Limb (tissue), 2 donors: Measurements from ENCODE around the gene CHCHD6.
A peak's percentile ranks its signal among the peaks of the same experiment; 100 is the strongest.

Experiments used
- DNase-seq, 2 donors: peaks; one replicate each; pipeline ENCODE4 v3.0.0-alpha.2; 2016; ENCODE audit errors: extremely low spot score in 2 of 2

Gene CHCHD6

GRCh38 chr3:126743350-126743749, 39.3 kb downstream of the CHCHD6 start:
- no peak for DNase-seq

GRCh38 chr3:126743781-126744180, 39.7 kb downstream of the CHCHD6 start:
- no peak for DNase-seq

GRCh38 chr3:126745760-126746394, 41.8 kb downstream of the CHCHD6 start:
- no peak for DNase-seq

GRCh38 chr3:126746395-126747177, 42.5 kb downstream of the CHCHD6 start:
- DNase-seq: no peak

- DNase-seq: no peak
Observed at GRCh38 chr3:126747768-126748167, 43.7 kb downstream of the CHCHD6 start.

GRCh38 chr3:126748701-126749546, 44.9 kb downstream of the CHCHD6 start:
- no peak for DNase-seq

DNA sequence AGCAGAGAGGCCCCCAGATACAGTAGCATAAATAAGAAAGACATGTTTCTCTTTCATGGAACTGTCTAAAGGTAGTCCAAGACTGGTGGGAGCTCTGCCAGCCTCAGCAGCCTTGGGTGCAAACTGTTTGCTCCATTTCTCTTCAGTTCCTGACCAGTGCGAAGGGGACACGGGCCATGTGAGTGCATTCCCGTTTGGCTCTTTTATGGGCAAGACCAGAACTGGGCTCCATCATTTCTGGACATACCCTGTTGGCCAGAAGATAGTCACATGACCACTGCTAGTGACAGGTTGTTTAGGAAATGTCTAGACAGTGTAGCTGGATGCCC, 45.5 kb downstream of the CHCHD6 start:
- DNase-seq: no peak

GRCh38 chr3:126749931-126750755, 46.1 kb downstream of the CHCHD6 start:
- DNase-seq: no peak

DNA sequence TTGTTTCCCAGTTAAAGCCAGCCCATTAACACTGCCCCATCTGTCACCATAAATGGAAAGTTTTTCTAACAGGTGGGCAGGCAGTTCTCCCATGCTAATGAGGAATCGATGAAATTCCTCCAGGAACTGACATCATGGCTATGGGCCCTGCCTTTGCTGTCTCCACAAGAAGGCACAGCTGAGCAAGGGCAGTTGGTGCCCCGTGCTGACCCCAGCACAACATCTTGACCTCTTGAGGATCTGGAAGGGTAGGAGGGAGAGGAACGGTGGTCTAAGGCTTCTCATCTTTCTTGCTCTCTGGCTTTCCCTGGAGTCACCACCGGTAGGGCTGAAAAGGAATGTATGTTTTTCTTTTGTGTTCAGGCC, 46.7 kb downstream of the CHCHD6 start:
- DNase-seq: no peak

DNA sequence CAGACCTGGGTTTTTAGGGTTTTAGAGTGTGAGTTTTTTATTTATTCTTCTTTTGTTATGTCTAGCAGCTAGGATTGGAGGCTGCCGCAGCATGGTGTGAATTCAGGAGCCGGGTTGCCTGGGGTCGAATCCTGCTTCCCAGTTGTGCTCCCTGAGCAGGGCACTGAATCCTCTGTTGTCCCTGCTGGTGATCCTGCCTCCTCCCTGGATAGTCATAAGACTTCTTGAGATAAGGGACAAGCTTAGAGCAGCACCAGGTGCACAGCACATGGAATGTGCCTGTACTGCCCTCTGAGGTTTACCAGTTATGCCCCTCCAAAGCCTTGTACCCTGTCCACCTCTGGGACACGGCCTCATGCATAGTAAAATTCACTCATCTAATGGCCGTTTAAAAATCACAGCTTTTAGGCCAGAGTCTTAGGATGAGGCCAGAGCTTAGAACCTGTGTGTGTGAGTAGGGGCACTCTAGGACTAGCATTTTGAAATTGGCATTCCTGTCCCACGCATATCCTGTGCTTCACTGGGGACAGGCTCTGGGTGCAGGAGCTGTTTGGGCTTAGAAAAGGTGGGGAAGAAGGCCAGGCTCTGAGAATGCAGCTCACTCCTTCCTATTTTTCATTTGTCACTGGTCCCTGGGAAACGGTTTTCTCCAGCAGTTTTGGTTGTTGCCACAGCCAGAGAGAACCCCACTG, 47.7 kb downstream of the CHCHD6 start:
- DNase-seq: no peak

DNA sequence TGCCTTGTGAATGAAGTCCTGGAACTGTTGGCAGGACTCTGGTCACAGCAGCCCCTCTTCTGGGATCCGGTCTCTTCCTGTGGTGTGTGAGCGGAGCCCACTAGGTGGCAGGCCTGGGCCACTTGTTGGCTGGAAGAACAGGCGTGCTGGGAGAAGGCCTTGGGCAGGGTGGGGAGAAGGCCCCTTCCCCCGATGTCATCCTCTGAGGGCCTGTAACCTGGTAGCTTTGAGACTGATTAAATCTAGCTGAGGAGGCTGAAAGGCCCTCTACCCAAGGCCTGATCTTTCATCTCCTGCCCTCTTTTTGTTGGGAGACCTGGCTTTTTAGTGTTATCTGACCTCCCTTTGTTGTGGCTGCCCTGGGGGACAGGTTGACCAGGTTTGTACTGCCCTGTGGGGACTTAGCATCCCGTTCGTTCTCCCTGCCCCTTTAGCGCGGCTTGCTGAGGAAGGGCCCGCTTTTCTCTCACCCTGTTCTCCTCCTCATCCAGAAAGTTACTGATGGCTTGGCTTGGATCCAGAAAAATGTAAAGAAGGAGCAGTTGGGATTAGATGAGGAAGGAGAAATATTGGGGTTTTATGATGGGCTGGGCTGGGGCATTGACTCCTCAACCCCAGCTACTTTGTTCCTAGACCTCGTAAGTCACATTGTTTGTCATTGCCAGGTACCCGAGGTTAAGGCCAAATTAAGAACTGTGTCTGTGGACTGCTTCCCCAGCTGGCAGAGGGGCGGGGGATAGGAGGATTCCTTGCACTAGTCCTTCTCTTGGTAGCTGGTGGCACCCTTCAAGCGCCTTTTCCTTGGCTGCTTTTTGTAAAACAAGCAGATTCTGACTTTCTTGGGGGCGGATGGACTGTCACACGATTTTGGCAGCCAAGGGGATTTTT, 48.5 kb downstream of the CHCHD6 start:
- DNase-seq: peak; percentile 85 to 90

GRCh38 chr3:126753191-126754160, 49.4 kb downstream of the CHCHD6 start:
- no peak for DNase-seq

GRCh38 chr3:126755866-126756265, 51.8 kb downstream of the CHCHD6 start:
- no peak for DNase-seq

- no peak for DNase-seq
Observed at GRCh38 chr3:126758026-126758425, 54.0 kb downstream of the CHCHD6 start.

DNA sequence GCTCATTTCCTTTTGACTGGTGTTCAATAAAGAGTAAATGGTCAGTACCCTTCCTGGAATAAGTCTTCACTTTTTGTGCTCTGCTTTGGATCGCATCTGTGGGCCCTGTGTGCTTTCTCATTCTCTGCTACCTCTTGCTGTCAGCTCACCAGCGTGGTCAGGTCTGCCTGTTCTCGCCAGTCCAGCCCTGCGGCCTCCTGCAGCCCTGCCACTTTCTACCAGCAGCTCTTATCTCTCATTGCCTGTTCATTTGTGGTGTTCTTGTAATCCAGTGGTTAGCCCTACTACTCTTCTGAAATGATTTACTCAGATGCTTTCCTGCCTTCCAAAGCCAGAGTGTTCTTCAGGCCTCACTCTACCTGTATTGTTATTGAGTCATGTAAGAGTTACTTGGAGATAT, 54.8 kb downstream of the CHCHD6 start:
- DNase-seq: no peak

DNA sequence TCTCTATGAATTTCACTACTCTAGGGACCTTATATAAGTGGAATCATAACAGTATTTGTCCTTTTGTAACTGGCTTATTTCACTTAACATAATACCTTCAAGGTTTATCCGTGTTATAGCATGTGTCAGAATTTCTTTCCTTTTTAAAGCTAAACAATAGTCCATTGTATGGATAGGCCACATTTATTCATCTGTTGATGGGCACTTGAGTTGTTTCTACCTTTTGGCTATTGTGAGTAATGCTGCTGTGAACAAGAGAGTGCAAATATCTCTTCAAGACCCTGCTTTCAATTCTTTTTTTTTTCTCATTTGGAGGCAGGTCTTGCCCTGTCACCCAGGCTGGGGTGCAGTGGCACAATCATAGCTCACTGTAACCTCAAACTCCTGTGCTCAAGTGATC, 56.5 kb downstream of the CHCHD6 start:
- no peak for DNase-seq

- no peak for DNase-seq
Observed at GRCh38 chr3:126763035-126763434, 59.0 kb downstream of the CHCHD6 start.

DNA sequence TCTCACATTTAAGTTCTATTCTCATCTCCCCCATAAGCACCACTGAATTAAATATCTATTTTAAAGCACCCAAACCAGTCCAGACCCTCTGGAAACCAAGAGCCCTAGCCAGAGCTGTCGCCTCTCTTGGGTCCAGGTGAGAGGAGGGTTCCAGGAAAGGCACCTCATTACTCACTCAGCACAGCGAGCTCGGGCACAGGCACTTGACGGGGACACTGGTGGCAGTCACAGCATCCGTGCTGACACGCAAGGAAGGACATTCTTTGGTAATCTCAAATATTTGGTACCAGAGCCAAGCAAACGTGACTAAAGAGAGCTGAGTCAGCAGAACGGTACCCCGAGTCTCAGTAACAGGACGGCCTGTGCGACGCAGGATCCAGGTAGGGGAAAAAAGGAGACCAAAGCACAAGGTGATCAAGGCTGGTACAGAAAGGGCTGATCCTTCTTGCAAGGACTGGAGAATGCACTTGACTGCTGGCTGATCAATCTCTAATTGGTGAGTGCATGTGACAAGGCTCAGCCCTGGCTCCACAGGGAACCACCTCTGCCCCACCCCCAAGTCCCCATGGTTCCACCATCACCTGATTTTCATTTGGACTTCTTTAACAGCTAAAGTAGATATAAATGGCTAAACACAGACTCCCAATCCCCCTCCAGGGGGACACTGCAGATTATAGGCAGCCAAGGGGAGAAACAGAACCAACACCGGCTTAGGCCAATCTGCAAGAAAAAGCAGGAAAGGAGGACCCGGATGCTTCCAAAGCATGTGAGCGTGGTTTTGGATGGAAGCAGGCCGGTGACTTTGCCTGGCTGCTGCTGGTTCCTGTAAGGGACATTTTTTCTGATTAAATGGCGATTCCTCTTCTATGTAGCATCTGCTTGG, 61.4 kb downstream of the CHCHD6 start:
- DNase-seq: no peak
